HG02571 (cell line): ENCODE results near the gene CAPRIN1.

Experiments
- ATAC-seq: cut with Tn5 transposase; IDR thresholded peaks from one replicate; pipeline ENCODE4 v1.9.1; 2021; ENCODE audit warnings: mild to moderate bottlenecking, moderate library complexity; ENCODE audit not compliant: unreplicated experiment

Gene CAPRIN1

DNA sequence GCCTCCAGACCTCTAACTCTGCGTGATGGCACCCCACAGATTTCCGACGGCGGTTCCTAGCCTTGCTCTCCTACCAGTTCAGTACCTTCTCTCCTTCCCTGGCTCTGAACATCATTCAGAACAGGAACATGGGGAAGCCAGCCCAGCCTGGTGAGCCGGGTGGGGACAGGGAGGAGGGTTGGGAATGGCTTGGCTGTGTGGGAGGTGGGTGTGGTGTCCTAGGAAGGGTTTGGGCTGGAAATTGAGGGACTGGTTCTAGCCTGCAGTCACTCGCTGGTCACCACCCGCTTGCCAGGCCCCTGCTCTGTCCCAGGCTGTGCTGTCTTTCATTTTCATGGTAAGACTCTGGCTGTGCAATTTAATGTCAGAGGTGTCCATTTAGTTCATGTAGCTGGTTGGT is 87.8 kb downstream of the CAPRIN1 start:
- no peak for ATAC-seq

DNA sequence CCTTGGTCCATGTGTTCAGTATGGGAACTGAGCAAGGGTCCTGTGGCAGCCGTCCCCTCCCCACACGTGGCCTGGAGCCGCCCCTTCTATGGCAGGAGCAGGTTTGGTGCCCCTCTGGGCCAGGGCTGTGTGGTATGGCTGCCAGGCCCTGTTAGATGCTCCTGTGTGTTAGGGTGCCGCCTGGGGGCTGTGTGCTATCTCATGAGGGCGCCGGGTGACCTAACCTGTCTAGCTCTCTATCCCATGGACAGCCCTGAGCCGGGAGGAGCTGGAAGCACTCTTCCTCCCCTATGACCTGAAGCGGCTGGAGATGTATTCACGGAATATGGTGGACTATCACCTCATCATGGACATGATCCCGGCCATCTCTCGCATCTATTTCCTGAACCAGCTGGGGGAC is 88.6 kb downstream of the CAPRIN1 start:
- ATAC-seq, result no peak

DNA sequence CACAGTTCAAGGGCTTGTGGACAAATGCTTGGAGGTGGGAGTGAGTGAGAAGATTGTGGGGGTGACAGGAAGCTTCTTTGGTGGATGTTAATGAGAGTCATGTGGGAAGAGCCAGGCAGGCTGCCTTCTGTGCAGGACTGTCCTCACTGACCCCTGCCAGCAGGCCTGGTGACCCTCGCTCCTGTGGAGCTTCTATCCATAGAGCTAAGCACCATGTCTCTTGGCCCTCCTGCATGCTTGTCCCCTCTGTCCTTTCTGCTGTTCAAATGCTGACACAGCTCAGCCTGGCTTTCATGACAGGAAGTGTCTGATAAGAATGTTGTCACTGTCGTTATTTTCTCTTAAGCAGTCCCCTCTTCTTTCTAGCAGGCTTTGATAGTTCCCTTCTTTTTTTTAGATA is 91.5 kb downstream of the CAPRIN1 start:
- ATAC-seq, result no peak

DNA sequence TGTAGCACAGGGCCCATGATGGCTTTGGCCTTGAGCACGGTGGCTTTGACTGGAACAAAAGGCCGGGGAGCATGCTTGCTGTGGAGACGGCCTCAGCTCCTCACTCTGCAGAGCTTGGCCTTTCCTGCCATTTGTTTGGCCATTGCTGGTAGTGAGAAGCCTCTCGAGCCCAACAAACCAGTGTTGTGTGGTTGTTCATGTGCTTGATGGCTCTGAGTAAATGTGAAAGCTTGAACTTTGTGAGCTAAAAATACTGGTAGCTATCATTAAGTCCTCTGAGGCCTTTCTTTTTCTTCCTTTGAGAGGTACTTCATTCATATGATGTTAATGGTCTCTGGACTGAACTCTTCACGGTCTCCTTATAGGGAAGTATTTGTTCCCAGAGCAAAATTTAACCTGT is 93.5 kb downstream of the CAPRIN1 start:
- ATAC-seq, result no peak

DNA sequence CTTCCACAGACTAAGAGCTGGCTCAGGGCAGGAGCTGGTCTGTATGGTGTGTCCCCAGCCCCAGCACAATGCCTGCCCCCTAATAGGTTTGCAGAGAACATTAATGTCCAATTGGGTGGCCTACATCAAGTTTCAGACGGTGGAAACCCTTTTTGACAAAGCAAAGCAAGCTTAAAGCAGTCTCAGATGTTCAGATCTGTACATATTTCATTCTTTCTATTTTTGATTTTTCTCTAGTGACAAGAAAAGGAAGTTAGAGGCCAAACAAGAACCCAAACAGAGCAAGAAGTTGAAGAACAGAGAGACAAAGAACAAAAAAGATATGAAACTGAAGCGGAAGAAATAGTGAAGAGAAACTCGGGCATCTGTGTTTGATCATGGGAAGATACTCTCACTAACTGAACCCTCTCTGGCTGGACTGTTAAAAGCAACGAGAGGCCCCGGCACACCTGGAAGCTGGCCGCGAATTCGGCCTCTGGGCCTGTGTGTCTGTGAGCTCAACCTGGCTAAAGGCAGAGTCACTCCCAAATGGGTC is 94.4 kb downstream of the CAPRIN1 start:
- no peak for ATAC-seq

DNA sequence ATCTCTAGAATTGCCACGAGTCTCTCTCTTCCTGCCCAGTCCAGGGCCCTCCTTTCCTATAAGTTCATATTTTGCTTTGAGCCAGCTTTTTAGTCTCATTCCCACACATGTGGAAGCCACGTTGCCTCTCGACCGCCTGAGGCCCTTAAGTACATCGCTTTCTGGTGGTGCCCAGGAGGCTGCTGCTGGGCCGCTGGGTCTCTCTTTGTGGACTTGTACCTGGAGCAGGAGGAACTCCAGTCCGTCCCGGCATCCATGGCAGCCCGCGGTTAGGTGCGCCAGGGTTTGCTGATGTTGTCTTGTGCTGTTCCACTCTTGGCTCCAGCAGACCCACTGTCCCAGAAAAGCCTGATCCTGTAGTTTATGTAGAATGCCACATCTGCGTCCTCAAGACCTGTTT is 94.9 kb downstream of the CAPRIN1 start:
- no peak for ATAC-seq

DNA sequence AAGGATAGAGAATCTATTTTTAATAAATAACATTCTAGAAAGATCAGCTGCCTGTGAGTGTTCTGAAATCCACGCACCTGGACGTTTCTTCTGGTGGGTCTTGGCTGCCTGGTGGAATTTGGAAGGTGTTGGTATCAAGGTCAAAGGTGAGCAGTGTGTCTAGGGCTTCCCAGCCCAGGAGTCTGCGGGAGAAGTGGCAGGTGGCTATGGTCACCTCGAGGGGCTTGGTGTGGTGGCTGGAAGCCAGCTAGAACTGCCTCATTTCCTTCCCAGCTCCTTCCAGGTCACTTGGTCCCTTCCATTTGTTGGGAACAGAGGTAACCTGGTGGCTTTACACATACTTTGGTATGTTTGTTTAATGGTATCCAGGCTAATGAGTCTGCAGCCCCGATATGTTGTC is 95.3 kb downstream of the CAPRIN1 start:
- no peak for ATAC-seq

DNA sequence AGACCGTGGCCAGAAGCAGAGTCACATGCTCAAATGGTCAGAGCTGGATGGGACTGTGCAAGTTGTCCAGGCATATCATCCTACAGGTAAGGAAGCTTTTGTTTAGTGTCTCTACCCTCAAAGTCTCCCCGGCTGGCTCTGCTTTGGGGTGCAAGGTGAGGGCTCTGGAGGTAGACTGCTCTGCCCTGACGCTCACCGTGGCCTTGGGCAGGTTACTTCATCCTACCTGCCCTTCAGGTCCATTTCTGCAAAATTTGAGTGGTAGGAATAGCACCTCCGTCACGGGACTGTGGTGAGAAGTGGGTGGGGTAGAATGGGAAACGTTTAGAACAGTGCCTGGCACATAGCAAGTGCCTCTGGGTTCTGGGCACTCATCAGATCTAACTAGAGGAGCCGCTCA is 96.0 kb downstream of the CAPRIN1 start:
- ATAC-seq, result no peak

DNA sequence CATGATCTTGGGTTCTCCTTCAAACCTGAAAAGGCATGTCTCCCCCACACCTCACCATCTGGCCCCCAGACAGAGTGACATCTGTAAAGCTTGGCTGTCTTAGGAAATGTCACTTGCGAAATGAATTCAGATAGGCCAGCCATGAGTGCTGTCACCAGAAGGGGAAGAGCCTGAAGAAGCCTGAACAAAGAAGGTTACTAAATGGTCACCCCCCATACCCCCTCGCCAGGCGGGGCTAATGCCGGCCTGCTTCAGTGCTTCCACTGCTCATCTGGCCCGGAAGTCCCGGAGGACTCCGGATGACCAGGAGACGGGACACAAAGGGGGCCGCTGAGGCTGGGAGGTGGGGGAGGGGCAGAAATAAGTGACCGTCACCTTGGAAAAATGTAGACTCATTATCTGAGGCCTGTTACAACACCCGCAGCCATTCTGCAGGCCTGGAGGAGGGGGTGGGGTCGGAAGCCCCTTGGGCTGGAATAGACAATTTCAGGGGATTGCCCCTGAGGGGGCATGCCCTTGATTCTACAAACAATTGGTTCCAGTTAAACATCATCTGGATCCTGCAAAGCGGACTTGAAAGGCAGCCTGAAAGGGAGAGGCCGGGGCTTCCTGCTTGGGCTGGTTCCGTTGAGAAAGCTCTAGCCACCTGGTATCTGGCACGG is 97.1 kb downstream of the CAPRIN1 start:
- no peak for ATAC-seq

DNA sequence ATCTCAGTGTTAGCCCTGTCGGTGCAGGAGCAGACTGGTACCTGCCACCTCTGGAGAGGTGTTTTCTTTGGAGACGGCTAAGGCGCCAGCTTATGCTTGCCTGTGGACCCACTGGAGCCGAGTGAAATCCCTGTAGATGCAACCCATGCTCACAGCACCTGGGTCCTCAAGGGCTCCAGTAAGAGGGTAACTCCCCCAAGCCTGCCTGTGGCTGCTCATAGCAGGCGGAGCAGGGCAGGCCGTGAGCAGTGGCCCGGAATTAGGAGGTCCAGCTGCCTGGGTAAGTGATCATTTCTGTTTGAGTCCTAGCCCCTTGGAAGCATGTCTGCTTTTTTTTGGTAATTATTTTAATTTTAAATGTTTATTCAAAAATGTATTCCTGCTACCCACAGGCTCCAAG is 97.7 kb downstream of the CAPRIN1 start:
- no peak for ATAC-seq

DNA sequence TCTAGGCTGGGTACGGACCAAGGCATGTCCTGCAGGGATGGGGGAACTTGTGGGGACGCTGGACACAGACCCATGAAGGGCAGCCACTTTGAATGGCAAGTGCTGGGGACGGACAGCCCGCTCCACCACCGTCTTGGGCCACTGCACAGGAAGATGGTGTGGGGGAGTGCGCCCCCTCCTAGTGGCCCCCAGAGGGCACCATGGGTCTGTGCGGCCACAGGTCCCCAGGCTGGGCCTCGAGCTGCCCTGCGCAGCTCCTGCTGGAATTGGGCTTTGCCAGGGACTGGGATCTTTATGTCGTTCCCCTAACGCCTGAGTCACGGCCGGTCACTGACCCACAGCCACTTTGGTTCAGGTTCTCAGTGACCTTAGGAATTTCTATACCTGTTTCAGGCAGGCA is 98.3 kb downstream of the CAPRIN1 start:
- no peak for ATAC-seq

DNA sequence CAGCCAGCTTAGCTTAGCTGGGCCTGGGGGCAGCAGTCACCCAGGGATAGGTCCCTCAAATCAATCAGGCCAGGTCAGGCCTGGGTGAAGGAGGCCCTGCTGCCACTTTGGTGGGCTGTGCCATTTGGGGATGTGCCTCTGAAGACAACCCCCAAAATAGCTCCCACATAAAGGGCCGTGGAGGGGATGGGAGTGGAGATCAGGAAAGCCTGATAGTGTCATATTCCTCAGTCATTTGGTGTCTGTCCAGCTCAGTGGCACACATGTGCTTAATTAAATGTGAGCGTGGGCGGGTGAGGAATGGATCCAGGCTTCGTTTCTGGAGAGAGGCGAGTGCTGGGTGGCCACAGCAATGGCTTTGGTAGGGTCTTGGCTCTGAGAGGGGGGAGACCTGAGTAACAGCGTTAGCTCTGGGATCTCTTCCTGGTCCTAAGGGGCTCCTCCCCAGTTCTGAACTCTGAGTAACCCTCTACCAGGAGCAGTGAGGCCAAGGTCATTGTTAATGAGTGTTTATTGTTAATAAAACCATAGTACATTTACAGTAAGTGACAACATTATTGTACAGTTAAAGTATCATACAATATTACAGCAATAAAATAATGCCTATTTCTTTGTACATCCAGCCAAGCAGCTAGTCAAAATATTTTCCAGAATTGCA is 99.1 kb downstream of the CAPRIN1 start:
- ATAC-seq, result no peak
